GM18873 (cell line): ENCODE results near the gene FREY1.
A peak's percentile ranks its signal among the peaks of the same experiment; 100 is the strongest.

Experiments used
- ATAC-seq: cut with Tn5 transposase; IDR thresholded peaks from one replicate; pipeline ENCODE4 v1.9.1; 2021; ENCODE audit warnings: mild to moderate bottlenecking, moderate library complexity, moderate number of reproducible peaks; ENCODE audit not compliant: unreplicated experiment, low FRiP score

FREY1 gene

GRCh38 chr11:45929486-45930030 is 22.5 kb upstream of the FREY1 start:
- ATAC-seq: peak; percentile 15

- no peak for ATAC-seq
These were observed 21.6 kb upstream of the FREY1 start for GRCh38 chr11:45928535-45929215.

GRCh38 chr11:45927684-45928413 is 20.8 kb upstream of the FREY1 start:
- ATAC-seq: no peak

DNA sequence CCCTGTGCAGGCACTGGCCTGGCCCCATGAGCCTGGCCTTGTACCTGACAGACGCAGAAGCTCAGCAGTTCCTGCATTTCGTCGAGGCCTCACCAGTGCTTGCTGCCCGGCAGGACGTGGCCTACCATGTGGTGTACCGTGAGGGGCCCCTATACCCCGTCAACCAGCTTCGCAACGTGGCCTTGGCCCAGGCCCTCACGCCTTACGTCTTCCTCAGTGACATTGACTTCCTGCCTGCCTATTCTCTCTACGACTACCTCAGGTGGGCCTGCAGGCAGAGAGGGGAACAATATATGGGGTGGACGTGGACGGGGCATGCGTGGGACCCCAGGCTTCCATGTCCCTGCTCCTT is 20.2 kb upstream of the FREY1 start:
- ATAC-seq: no peak

DNA sequence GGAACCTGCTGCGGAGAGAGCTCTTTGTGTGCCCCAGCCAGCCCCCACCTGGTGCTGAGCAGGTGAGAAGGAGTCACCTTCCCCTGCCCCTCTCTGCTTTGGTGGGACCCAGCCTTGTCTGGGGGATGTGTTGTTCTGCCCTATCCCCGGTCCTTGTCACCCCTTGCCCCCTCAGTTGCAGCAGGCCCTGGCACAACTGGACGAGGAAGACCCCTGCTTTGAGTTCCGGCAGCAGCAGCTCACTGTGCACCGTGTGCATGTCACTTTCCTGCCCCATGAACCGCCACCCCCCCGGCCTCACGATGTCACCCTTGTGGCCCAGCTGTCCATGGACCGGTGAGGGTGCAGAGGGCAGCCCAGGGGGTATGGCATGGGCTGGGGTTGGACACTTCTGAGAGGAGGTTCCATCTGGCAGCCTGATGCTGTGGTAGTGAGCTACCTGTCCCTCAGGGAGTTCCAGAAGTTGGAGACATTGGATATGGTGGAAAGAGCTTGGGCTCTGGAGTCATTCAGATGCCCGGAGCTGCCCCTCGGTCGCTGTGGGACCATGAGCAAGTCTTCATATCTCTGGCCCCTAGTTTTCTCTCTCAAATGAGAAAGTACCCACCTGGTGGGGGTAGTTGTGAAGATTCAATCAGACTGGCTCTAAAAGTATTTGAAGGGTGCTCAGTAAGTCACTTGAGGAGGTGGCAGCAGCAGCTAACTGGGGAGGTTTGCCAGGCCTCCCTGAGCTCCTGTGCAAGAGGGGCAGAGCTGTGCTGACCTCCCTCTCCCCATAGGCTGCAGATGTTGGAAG is 19.7 kb upstream of the FREY1 start:
- no peak for ATAC-seq

DNA sequence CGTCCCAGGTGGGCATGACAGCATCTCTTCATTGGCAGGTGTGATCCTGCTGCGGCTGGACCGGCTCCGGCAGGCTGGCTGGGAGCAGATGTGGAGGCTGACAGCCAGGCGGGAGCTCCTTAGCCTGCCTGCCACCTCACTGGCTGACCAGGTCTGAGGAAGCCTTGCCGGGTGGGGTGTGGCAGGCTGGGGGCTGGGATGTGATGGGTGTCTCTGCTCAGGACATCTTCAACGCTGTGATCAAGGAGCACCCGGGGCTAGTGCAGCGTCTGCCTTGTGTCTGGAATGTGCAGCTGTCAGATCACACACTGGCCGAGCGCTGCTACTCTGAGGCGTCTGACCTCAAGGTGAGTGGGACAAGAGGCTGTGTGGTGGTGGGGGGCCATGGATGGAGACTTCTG is 18.9 kb upstream of the FREY1 start:
- no peak for ATAC-seq

GRCh38 chr11:45925550-45925949 is 18.5 kb upstream of the FREY1 start:
- no peak for ATAC-seq

DNA sequence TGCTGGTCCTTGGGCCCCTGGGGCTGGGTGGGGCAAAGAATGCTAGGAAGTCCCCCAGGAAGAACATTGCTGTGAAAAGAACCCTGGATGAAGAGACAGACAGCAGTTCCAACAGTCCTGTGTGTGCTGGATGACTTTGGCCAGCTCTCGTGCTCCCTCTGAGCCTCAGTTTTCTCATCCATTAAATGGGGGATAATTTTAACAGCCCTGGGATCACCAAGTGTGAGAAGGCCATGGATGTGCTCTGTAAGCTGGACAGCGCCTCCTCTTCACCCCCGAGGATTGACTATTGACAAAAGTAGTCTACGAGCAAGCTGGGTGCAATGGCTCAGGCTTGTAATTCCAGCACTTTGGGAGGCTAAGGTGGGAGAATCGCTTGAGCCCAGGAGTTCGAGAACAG is 17.9 kb upstream of the FREY1 start:
- ATAC-seq: no peak

DNA sequence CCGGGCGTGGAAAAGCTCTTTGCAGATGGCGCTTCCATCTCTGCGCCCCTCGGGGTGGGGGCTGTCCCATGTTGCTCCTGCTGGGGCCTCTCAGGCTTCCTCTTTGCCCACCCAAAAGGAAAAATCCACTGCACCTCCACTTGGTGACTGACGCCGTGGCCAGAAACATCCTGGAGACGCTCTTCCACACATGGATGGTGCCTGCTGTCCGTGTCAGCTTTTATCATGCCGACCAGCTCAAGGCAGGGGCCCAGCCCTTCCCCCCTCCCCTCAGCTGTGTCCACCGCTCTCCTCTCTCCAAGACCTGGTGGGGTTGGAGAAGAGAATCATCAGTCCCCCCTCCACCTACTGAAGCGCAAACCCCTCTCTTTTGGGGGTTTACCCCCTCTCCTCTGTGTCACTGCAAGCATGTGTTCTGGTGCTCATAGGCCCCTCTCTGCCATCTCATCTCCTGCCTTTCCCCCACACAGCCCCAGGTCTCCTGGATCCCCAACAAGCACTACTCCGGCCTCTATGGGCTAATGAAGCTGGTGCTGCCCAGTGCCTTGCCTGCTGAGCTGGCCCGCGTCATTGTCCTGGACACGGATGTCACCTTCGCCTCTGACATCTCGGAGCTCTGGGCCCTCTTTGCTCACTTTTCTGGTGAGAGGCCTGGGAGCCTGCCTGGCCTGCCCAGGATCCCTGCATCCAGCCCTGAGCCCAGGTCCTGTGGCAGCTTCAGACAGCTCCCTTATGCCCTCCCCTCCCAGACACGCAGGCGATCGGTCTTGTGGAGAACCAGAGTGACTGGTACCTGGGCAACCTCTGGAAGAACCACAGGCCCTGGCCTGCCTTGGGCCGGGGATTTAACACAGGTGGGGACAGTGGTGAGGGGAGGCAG is 17.2 kb upstream of the FREY1 start:
- no peak for ATAC-seq

DNA sequence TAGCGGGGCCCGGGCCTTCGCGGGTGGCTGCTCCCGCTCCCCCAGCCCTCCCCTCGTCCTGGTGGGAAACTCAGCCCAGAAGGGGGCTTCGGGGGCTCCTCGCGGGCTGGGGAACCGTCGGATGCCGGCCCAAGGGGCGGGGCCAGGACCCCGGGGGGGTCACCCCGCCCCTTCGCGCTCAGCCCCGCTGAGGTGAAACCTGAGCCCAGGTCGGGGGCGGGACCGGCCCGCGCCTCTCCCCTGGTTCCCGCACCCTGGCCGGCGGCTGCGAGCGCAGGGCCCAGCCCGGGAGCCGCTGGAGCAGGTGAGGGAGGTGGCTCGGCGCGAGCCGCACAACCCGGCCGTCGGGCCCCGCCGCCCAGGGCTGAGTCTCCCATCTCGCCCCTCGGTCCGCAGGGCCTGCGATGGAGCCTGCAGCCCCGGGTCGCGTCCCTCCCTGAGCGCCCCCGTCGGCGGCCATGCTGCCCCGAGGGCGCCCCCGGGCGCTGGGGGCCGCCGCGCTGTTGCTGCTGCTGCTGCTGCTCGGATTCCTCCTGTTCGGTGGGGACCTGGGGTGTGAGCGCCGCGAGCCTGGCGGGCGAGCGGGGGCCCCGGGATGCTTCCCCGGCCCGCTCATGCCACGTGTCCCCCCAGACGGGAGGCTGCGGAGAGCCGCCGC is 15.5 kb upstream of the FREY1 start, which contains the start of gene LARGE2:
Gene LARGE2 (plus strand): TSS at position 232 of the 658 bp plus-strand sequence. CDS start 227 bp downstream, at position 459.
- no peak for ATAC-seq

DNA sequence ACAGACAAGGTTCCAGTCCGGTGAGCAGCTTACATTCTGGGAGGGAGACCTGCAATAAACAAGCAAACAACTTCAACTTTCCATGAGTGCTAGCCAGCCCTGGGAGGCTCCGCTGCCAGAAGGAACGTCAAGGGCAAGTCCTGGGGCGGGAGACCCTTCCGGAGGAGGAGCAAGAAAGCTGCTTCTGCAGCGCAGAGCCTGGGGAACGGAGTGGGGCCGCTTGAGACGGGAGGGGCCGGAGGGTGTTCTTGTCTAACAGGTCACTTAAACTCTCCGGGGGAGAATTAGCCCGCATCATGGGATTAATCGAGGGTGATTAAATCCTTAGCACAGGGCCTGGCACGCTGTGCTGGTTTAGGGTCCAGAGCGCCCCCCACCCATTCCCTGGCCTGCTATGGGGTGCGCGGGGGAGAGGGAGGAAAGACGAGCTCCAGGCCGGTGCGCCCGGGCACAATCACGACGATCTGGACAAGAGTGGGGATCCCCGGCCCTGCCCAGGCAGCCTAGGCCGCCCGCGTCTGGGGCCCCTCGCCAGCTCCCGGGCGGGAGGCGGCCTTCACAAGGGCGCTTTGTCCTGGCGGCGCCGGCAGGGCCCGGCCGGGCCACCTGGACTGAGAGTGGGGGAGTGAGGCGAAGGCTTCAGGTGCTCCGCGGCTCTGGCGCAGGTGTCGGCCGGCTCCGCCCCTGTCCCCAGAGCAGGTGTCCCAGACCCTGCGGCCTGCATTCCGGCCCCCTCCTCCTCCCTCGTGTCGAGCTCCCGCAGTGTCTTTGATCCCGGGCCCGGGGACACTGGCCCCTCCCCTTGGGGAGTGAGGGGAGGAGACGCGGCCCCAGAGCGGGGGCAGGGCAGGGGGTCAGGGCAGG is 14.7 kb upstream of the FREY1 start:
- ATAC-seq: no peak

GRCh38 chr11:45920531-45921477 is 13.7 kb upstream of the FREY1 start:
- ATAC-seq: no peak

- no peak for ATAC-seq
These were observed 12.9 kb upstream of the FREY1 start for GRCh38 chr11:45919806-45920530.

DNA sequence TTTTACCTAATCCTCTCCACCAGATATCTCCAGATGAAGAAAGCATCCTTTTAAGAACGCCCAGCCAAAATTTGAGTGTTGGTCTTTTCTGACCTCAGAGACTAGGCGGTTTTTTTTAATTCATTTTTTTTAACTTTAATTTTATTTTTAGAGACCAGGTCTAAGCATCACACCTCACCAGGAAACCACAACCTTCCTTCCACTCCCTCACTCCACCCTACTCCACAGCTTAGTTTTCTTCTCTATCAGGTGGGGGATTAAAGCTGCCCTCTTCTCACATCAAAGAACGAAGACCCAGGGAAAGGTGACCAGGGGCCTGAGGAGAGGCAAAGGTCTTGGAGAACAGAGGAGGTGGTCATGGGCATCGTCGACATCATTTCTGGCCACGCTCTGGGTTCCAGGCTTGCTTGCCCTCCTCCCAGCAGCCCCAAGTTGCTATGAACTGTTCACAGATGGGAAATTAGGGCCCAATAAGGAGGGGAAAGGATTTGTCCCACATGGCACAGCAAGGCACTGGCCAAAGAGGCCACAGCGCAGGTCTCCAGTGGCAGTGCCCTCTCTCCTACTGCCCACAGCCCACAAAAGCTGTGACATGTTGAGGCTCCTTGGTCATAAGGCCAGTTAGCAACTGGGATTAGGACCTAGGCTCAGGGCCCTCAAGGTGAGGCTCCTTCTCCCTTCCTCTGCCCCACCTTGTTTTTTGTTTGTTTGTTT is 12.0 kb upstream of the FREY1 start:
- ATAC-seq: no peak

- no peak for ATAC-seq
These were observed 11.4 kb upstream of the FREY1 start for GRCh38 chr11:45918331-45918941.
